ENCODE data around the gene KNDC1.

The KNDC1 gene

DNA sequence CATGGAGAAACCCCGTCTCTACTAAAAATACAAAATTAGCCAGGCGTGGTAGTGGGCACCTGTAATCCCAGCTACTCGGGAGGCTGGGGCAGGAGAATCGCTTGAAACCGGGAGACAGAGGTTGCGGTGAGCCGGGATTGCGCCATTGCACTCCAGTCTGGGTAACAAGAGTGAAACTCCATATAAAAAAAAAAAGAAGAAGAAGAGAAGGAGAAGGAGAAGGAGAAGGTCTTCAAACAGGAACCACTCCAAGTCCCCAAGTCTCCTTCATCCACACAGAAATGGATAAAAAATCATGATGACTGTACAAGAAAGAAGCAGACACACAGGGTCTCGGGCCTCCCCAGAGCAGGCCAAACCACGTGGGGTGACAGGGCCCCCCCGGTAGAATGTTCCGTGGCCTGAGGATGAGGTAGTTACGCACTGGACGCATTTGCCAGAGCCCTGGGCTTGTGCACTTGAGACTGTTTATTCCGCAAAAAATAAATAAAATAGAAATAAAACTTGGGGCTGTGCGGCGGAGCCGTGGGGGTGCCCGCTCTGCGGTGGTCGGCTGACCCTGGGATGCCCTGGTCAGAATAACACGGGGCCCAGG, 93.4 kb downstream of the KNDC1 start:
- DNase-seq = no peak
- TF ChIP-seq, protein P1, sequence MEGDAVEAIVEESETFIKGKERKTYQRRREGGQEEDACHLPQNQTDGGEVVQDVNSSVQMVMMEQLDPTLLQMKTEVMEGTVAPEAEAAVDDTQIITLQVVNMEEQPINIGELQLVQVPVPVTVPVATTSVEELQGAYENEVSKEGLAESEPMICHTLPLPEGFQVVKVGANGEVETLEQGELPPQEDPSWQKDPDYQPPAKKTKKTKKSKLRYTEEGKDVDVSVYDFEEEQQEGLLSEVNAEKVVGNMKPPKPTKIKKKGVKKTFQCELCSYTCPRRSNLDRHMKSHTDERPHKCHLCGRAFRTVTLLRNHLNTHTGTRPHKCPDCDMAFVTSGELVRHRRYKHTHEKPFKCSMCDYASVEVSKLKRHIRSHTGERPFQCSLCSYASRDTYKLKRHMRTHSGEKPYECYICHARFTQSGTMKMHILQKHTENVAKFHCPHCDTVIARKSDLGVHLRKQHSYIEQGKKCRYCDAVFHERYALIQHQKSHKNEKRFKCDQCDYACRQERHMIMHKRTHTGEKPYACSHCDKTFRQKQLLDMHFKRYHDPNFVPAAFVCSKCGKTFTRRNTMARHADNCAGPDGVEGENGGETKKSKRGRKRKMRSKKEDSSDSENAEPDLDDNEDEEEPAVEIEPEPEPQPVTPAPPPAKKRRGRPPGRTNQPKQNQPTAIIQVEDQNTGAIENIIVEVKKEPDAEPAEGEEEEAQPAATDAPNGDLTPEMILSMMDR (IDR thresholded peaks at IDR 0.05; ENCODE audit: low read depth, low read length) = no peak
- no peaks in the 10 kb centered on the region for H3K27me3 ChIP-seq
- H3K4me3 ChIP-seq (ENCODE audit: low read depth, low read length) = no peak overlapping the region
- no peaks in the 10 kb centered on the region for H3K9me3 ChIP-seq
- H3K4me1 ChIP-seq = peaks cover 6% of the 10 kb centered on the region
- H3K36me3 ChIP-seq = no peaks in the 10 kb centered on the region

DNA sequence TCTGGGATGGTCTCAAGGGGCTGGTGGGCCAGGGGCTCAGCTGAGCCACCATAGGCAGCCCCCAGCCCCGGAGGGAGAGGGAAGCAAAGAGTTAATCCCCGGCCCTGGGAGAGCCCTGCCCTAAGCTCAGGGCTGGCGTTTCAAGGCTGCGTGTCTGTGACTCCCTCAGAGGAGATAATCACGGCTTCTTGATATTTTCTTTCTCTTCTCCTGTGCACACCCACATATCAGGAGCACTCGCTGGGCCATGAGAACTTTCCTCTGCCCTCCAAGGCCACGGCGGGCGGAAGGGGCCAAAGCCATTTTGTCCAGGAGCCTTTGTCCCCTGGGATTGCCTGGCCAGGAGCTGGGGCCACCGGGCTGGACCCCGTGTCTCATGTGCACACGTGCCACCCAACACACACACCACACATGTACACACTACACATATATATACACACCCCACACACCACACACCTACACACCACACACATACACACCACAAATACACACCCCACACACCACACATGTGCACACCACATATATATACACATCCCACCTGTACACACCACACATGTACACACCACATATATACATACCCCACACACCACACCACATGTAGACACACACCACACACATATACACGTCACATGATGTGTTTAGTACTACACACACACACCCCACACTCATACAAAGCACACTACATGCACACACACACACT, 94.6 kb downstream of the KNDC1 start:
- Histone ChIP-seq H3K27me3 (no peaks in the 10 kb centered on the region), H3K4me1 (peaks cover 6% of the 10 kb centered on the region), H3K9me3 (no peaks in the 10 kb centered on the region), H3K36me3 (no peaks in the 10 kb centered on the region), H3K4me3 (ENCODE audit: low read depth, low read length) (no peak overlapping the region)
- DNase-seq = no peak
- TF ChIP-seq, protein P1 (IDR thresholded peaks at IDR 0.05; ENCODE audit: low read depth, low read length) = no peak

DNA sequence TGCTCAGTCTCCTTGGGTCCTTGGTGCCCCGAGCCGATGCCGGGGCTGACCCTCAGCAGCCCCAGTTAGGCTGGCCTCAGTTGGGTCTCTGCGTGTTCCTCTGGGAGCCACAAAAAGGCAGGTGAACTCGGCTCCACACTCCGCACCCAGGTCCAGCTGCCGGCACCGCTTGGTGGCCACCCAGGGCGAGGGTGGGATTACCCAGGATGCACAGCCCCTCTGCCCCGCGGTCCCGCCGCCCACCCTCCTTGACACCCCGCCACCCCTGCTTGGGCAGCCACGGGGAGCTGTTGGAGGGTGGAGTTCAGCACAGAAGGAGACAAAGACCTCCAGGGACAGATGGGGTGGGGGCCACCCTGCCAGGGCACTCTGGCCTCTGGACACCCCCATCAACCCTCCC, 95.3 kb downstream of the KNDC1 start:
- Histone ChIP-seq H3K9me3 (no peaks in the 10 kb centered on the region), H3K4me3 (ENCODE audit: low read depth, low read length) (no peak overlapping the region), H3K4me1 (peaks cover 6% of the 10 kb centered on the region), H3K36me3 (no peaks in the 10 kb centered on the region), H3K27me3 (no peaks in the 10 kb centered on the region)
- DNase-seq = no peak
- TF ChIP-seq, protein P1 (IDR thresholded peaks at IDR 0.05; ENCODE audit: low read depth, low read length) = no peak

DNA sequence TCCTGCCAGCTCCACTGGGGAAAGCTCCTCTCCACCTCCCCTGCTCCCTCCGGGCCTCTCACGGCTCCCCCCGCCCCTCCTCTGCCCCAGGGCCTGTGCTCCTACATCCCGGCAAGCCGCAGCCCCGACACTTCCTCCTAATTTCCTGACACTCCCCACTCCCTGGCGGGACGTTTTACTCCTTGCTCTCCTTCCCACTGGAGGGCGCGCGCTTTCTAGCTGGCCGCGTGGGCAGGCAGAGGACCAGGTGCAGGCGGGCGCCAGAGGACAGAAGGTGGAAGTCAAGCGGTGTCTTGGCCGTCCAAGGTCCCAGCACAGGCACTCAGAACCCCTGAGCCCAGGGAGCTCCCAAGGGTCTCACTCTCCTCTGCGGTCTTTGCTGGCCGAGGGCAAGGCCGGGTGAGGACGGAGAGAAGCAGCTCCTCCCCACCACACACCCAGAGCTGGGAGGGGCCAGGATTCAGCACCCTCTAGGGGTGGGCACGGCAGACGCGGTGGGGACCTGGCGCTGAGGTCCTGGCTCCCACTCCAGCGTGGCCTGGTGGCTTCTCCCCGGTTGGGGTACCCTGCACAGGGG, 97.6 kb downstream of the KNDC1 start:
- DNase-seq = peak; percentile 56
- H3K36me3 ChIP-seq = no peaks in the 10 kb centered on the region
- H3K27me3 ChIP-seq = peaks cover 2% of the 10 kb centered on the region
- H3K4me1 ChIP-seq = peaks cover 6% of the 10 kb centered on the region
- H3K9me3 ChIP-seq = no peaks in the 10 kb centered on the region
- TF ChIP-seq, protein P1 (IDR thresholded peaks at IDR 0.05; ENCODE audit: low read depth, low read length) = peak; percentile 36
- H3K4me3 ChIP-seq (ENCODE audit: low read depth, low read length) = peak overlapping the region; percentile 53

DNA sequence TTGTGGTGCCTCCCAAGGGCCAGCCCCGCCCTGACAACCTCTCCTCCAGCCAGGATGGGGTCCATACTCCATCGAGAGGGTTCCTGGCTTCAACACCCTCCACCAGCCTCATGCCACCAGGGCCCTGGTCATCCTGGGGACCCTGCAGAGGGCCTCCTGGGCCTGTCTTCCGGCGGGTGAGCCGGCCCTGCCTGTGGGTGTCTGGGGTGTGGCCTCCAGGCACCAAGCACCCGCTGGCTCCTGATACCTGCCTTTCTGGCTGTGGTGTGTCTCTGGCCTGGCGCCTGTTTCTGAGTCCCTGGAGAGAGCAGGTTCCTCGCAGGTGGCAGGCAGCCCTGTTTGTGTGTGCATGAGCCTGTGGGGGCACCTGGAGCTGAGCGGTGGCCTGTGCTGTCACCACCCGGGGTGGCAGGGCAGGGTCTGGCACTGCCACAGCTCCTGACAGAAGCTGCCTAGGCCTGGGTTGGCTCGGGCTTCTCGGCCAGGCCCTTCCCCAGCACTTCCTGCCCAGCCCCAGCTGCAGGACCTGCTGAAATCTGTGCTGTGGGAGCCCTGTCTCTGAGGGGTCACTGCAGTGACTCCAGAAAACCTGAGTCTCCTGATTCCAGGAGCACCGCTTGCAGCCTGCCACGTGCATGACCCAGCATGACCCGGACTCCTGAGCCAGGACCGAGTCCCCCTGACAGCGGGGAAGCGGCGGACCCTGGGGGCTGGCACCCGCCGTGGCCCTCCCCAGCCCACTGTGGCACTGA, 98.2 kb downstream of the KNDC1 start:
- no peaks in the 10 kb centered on the region for H3K36me3 ChIP-seq
- H3K27me3 ChIP-seq = peaks cover 9% of the 10 kb centered on the region
- TF ChIP-seq, protein P1 (IDR thresholded peaks at IDR 0.05; ENCODE audit: low read depth, low read length) = no peak
- H3K4me1 ChIP-seq = peaks cover 6% of the 10 kb centered on the region
- no peaks in the 10 kb centered on the region for H3K9me3 ChIP-seq
- H3K4me3 ChIP-seq (ENCODE audit: low read depth, low read length) = peak overlapping the region; percentile 53
- DNase-seq = no peak

All from BE2C (cell line).